Thyroid gland (tissue), 4 donors: ENCODE data around the gene PIGM.

Experiments used
- POLR2A ChIP-seq, 2 donors: fragments of 450-650 bp; IDR thresholded peaks; one replicate each; pipeline ENCODE4 v1.6.1; 2017; ENCODE audit warnings: antibody characterized with exemption in 2 of 2, mild to moderate bottlenecking in 2 of 2, moderate library complexity in 1 of 2
- TF ChIP-seq, protein P1 (sequence below), 6 experiments: fragments of 200-600 bp in 3 of 6; fragments of 450-650 bp in 3 of 6; sonication (generic) in 3 of 6; IDR thresholded peaks; one replicate each; pipeline ENCODE4 v1.5.1; 2016 to 2019; ENCODE audit warnings: antibody characterized with exemption in 6 of 6, mild to moderate bottlenecking in 2 of 6, inconsistent platforms in 1 of 6, moderate library complexity in 1 of 6

- TF ChIP-seq, protein P1, sequence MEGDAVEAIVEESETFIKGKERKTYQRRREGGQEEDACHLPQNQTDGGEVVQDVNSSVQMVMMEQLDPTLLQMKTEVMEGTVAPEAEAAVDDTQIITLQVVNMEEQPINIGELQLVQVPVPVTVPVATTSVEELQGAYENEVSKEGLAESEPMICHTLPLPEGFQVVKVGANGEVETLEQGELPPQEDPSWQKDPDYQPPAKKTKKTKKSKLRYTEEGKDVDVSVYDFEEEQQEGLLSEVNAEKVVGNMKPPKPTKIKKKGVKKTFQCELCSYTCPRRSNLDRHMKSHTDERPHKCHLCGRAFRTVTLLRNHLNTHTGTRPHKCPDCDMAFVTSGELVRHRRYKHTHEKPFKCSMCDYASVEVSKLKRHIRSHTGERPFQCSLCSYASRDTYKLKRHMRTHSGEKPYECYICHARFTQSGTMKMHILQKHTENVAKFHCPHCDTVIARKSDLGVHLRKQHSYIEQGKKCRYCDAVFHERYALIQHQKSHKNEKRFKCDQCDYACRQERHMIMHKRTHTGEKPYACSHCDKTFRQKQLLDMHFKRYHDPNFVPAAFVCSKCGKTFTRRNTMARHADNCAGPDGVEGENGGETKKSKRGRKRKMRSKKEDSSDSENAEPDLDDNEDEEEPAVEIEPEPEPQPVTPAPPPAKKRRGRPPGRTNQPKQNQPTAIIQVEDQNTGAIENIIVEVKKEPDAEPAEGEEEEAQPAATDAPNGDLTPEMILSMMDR (IDR thresholded peaks at IDR 0.05), result no peak
- no peak for TF ChIP-seq POLR2A (IDR thresholded peaks at IDR 0.05)
Measured at GRCh38 chr1:159994896-159995295, 36.9 kb downstream of the PIGM start.
